Mammary epithelial cell (primary cell): ENCODE measurements around the gene KYAT1.

Experiments used
- EZH2 ChIP-seq: IDR thresholded peaks from 2 replicates; pipeline ENCODE4 v1.6.1; 2012; ENCODE audit warnings: low read length, inconsistent platforms, borderline replicate concordance
- TF ChIP-seq, protein P1 (sequence below), 2 donors: IDR thresholded peaks in 1 of 2; conservative IDR thresholded peaks in 1 of 2; 2 replicates each; pipeline ENCODE4 v1.5.1; 2011 to 2012; ENCODE audit warnings: inconsistent platforms in 2 of 2, low read length in 2 of 2, mild to moderate bottlenecking in 2 of 2, control low read depth in 1 of 2, low read depth in 1 of 2; ENCODE audit not compliant: insufficient read depth in 1 of 2; ENCODE audit errors: extremely low read depth in 1 of 2

DNA sequence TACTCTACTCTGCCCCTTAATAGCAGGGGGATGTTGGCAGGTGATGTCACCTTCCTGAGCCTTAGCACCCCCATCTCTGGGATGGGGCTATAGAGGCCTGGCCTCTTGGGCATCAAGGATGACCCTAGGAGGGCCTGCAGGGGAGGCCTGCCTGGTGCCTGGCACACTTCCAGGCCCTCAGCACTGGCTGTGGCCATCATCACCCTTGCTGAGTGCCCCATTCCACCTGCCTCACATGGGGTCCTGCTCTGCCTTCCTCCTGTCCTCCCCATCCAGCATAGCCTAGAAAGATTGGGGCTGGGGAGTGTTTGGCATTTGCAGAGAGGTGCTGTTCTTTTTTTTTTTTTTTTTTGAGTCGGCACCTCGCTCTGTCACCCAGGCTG lies 21.3 kb upstream of the KYAT1 start:
- no peak for TF ChIP-seq EZH2
- TF ChIP-seq, protein P1, sequence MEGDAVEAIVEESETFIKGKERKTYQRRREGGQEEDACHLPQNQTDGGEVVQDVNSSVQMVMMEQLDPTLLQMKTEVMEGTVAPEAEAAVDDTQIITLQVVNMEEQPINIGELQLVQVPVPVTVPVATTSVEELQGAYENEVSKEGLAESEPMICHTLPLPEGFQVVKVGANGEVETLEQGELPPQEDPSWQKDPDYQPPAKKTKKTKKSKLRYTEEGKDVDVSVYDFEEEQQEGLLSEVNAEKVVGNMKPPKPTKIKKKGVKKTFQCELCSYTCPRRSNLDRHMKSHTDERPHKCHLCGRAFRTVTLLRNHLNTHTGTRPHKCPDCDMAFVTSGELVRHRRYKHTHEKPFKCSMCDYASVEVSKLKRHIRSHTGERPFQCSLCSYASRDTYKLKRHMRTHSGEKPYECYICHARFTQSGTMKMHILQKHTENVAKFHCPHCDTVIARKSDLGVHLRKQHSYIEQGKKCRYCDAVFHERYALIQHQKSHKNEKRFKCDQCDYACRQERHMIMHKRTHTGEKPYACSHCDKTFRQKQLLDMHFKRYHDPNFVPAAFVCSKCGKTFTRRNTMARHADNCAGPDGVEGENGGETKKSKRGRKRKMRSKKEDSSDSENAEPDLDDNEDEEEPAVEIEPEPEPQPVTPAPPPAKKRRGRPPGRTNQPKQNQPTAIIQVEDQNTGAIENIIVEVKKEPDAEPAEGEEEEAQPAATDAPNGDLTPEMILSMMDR (conservative IDR thresholded peaks at IDR 0.05 in 1 of 2, IDR thresholded peaks at IDR 0.05 in 1 of 2; ENCODE audit: extremely low read depth in 1 of 2, insufficient read depth in 1 of 2, low read depth in 1 of 2, low read length in 2 of 2) = peak in 1 of 2 donors; percentile 0
